ENCODE results near the gene ATF4.

Gene ATF4, protein sequence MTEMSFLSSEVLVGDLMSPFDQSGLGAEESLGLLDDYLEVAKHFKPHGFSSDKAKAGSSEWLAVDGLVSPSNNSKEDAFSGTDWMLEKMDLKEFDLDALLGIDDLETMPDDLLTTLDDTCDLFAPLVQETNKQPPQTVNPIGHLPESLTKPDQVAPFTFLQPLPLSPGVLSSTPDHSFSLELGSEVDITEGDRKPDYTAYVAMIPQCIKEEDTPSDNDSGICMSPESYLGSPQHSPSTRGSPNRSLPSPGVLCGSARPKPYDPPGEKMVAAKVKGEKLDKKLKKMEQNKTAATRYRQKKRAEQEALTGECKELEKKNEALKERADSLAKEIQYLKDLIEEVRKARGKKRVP

DNA sequence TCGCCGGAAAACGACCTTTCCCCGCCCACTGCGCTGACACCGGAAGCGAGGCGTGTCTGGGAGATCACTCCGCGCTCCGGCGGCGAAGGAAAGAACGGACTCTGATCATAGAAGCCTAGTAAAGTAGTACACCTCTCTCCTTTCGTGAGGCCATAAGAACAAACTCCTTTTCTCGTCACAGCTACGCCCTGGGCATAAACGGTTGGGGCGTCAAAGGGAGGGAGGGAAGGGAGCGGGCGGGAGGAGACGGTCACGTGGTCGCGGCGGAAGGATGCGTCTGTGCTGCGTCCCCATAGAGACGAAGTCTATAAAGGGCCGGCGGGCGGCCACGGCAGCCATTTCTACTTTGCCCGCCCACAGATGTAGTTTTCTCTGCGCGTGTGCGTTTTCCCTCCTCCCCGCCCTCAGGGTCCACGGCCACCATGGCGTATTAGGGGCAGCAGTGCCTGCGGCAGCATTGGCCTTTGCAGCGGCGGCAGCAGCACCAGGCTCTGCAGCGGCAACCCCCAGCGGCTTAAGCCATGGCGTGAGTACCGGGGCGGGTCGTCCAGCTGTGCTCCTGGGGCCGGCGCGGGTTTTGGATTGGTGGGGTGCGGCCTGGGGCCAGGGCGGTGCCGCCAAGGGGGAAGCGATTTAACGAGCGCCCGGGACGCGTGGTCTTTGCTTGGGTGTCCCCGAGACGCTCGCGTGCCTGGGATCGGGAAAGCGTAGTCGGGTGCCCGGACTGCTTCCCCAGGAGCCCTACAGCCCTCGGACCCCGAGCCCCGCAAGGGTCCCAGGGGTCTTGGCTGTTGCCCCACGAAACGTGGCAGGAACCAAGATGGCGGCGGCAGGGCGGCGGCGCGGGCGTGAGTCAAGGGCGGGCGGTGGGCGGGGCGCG is at the start of gene ATF4:
ATF4 (plus strand) TSS at position 337 of the 880 bp plus-strand sequence. CDS start 884 bp downstream, outside the sequence.
- no peak for FAIRE-seq
- peak; percentile 85 for TF ChIP-seq POLR2A (IDR thresholded peaks at IDR 0.05; ENCODE audit: low read depth, low read length)
- DNase-seq (ENCODE audit: insufficient read length, low spot score): no peak

DNA sequence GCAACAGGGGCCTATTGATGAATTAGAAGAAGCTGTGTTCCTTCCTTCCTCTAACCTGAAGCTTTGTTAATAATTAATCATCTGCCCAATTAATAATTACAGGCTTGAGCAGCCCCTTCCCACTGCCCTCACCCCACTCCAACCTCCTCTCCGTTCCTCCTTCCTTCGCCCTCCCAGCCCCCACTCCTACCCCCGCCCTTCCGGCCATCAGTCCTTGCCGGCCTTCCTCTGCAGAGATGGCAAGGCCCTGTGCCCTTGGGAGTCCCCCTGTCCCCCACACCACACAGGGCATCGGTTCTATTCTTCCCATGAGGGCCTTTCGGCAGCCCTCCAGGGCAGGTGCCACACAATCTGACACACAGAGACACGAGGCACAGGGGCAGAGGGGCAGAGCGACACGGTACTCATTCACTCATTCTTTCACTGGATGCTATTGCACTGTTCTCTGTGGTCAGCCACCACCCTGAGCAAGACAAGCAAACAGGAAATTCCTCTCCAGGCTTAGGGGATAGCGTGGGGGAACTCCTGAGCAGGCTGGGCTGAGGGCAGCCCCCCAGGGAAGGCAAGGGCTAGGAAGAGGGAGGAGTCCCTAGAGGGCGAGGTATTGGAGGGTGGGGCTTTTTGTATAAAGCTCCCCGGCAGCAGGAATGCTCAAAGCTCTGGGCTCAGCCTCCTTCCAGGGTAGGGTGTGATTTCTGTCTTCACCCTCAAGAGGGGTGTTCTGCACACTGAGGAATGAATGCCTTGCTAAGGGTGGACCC is 48.8 kb upstream of the ATF4 start:
- FAIRE-seq (no peak), DNase-seq (ENCODE audit: insufficient read length, low spot score) (no peak)
- no peak for TF ChIP-seq POLR2A (IDR thresholded peaks at IDR 0.05; ENCODE audit: low read depth, low read length)

DNA sequence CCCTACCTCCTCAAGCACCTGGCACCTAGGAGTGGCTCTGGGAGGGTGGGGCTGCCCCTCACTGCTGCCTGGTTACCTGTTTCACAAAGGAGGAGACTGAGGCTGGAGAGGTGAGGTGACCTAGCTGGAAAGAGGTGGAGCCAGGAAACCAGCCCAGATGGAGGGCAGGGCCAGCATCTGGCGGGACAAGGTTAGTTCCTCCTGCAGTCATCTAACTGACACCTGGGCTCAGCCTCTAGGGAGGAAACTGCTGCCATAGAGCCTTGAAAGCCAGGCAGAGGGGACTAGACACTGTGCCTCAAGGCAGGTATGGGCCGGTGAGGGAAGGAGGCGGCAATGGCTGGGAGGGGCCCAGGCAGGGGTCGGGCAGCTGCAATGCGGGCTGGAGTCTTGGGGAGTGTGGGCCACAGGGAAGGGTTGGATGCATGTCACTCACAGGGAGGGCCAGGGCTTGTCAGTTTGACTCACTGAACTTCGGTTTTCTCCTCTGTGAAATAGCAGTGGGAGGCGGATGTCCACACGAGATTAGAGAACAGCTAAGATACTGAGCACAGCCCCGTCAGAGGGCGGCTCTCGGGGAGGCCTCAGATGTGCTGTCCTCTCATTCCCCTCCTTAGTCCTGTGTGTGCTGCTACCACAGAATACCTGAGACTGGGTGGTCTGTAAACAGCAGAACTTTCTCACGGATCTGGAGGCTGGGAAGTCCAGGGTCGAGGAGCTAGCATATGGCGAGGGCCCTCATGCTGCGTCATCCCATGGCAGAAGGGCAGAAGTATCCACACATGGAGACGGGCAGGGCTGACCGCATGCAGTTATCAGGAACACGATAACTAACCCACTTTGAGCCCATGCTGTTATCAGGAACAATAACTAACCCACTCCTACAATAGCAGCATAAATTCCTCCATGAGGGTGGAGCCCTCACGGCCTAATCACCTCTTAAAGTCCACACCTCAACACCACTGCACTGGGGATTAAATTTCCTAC is 47.5 kb upstream of the ATF4 start:
- no peak for TF ChIP-seq POLR2A (IDR thresholded peaks at IDR 0.05; ENCODE audit: low read depth, low read length)
- FAIRE-seq (no peak), DNase-seq (ENCODE audit: insufficient read length, low spot score) (no peak)

DNA sequence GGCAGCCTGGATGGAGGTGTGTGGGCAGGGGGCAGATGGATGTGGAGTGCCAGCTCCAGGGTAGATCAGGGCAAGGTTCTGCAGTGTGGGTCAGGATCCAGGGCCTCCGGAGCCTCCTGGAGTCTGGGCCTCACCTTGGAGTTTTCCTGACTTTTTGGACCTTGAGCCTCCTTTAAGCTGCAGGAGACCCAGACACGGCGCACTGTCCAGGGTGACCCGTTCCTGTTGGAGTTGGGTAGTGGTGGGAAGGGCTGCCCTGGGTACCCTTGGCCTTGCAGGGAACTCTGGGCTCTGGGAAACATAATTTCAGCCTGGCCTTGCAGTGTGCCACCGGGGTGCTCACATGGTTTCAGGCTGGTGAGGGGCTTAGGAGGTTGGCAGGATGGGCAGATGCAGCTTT is 46.5 kb upstream of the ATF4 start:
- FAIRE-seq (no peak), DNase-seq (ENCODE audit: insufficient read length, low spot score) (no peak)
- no peak for TF ChIP-seq POLR2A (IDR thresholded peaks at IDR 0.05; ENCODE audit: low read depth, low read length)

DNA sequence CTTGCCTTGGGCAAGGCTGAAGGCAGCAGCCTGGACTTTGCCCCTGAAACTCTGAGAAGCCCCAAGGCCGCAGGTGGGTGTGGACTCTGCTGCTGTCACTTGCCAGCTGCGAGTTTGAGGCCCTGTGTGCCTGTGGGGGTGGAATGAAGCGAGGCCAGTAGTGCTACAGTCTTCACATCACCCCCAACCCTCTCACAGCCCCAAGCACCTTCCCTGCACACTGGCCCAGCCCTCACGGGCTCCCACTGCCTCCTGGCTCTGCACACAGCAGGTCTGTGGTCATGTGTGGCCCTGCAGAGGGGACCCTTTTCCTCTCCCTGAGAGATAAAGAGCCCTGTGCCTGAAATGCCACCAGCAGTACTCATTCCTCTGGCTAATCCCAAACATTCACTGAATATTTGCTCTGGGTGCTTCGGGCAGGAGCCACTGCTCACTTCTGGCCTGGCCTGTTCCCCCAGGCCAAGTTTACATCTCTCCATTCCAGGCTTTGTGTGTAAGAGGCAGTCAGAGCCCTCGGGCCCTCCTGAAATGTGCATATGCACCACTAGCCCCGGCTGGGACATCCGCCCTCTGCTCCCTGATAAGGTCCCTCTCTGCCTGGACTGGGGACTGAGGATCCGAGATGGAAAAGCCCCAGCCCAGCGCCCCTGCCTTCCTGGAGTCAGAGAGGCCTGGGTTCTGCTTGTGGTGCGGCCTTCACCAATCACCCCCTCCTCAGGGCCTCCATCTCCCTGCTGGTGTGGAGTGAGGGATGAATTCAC is 45.8 kb upstream of the ATF4 start:
- no peak for FAIRE-seq

DNA sequence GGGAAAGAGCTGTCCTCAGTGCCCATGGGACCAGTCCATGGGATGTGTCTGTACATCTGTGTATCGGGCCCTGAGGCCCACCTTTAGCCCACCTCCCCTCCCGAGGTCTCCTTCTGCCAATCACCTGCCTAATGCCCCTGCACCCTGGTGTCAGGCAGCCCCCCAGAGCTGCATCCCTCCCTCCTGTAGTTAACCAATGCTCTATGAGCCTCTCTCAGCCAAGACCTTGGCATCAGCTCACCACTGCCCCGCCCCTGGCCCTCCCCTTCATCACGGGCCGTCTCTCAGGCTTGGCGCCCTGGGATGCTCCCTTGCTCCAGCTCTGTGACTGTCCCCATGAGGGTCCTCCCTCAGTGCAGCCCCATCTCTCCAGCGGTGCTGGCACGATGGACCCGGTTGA is 45.0 kb upstream of the ATF4 start:
- no peak for FAIRE-seq
- no peak for DNase-seq (ENCODE audit: insufficient read length, low spot score)
- no peak for TF ChIP-seq POLR2A (IDR thresholded peaks at IDR 0.05; ENCODE audit: low read depth, low read length)

More for the DNA sequence above, 45.8 kb upstream of the ATF4 start:
- no peak for TF ChIP-seq POLR2A (IDR thresholded peaks at IDR 0.05; ENCODE audit: low read depth, low read length)
- DNase-seq (ENCODE audit: insufficient read length, low spot score): no peak

DNA sequence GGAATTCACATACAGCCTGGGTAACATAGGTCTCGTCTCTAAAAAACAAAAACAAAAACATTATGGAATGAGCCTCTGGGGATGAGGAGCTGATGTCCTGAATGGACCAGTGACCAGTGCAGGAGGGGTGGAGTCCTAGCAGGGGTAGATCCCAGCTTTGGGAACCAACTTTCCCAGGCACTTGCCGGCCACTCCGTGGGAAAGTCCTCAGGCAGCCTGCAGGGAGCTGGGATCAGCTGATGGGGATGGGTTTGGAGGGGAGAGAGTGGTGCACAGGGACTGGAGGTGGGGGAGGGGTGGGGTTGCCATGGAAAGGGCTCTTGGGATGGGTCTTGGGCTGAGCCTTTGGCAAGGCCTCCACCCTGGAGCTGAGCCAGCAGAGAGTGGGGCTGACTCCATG is 44.5 kb upstream of the ATF4 start:
- no peak for TF ChIP-seq POLR2A (IDR thresholded peaks at IDR 0.05; ENCODE audit: low read depth, low read length)
- DNase-seq (ENCODE audit: insufficient read length, low spot score) (no peak), FAIRE-seq (no peak)

DNA sequence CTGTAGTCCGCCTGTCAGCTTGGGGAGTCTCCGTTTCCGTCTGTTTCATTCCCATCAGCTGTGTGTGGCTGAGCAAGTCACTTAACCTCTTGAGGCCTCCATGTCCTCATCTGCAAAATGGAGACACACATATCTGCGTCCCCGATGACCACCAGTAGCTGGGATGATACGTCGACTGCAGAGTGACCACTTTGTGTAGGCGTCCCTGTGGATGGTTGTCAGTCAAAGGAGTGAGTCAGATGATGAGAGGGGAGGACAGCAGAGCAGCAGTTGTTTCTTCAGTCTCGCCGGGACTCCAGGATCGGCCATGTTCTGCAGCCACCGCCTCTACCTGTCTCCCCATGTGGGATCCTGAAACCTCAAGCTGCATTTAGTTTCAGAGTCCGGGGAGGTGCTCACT is 43.7 kb upstream of the ATF4 start:
- TF ChIP-seq POLR2A (IDR thresholded peaks at IDR 0.05; ENCODE audit: low read depth, low read length): no peak
- DNase-seq (ENCODE audit: insufficient read length, low spot score): no peak
- FAIRE-seq: no peak

DNA sequence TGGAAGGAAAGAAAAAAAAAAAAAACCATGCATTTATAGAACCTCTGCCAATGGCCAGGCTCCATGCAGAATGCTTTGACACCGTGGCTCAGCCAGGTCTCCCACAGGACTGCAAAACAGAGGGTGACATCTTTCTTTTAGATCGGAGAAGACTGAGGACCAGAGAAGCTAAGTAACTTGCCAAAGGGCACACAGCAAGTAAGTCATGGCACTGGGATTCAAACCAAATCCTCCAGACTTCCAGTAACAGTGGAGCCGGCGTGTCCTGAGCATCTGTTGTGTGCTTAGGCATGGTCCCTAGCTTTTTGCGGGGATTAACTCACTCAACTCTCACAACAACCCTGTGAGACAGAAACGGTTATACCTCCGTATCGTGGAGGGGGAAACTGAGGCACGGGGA is 42.8 kb upstream of the ATF4 start:
- DNase-seq (ENCODE audit: insufficient read length, low spot score): no peak
- TF ChIP-seq POLR2A (IDR thresholded peaks at IDR 0.05; ENCODE audit: low read depth, low read length): no peak
- no peak for FAIRE-seq

DNA sequence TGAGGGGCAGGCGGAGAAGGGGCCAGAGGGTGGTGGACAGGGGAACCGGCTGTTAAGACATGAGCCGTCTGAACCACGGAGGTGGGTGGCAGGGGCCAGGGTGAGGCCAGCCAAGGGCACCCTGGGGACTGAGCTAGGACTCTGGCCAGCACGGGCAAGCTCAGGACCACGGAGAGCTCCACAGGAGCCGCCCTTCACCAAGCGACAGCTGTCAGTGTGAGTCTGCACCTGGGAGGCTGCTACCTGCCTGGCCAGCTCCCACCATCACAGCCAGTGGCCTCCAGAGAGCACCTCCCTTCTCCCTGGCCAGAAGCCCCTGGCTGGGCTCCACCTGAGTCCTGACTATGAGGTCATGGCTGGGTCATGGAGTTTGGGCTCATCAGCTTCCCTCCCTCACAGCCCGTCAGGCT is 41.9 kb upstream of the ATF4 start:
- FAIRE-seq (no peak), DNase-seq (ENCODE audit: insufficient read length, low spot score) (no peak)
- no peak for TF ChIP-seq POLR2A (IDR thresholded peaks at IDR 0.05; ENCODE audit: low read depth, low read length)

DNA sequence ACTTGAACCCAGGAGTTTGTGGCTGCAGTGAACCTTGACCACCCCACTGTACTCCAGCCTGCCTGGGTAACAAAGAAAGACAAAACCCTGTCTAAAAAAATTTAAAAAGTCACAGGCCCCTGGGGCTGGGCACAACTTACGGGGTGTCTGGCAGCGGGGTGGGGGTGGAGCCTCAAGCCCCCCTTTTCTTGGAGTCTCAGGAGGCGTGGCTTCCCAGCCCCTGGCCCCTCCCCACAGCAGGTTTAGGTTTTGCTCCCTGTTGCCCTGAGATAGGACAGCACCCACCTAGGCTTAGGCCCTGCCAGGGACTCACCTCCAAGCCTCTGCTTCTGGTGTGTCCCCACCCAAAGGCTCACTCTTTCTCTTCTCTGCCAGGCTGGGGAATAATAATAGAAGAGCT is 41.1 kb upstream of the ATF4 start:
- no peak for TF ChIP-seq POLR2A (IDR thresholded peaks at IDR 0.05; ENCODE audit: low read depth, low read length)
- no peak for DNase-seq (ENCODE audit: insufficient read length, low spot score)
- no peak for FAIRE-seq

DNA sequence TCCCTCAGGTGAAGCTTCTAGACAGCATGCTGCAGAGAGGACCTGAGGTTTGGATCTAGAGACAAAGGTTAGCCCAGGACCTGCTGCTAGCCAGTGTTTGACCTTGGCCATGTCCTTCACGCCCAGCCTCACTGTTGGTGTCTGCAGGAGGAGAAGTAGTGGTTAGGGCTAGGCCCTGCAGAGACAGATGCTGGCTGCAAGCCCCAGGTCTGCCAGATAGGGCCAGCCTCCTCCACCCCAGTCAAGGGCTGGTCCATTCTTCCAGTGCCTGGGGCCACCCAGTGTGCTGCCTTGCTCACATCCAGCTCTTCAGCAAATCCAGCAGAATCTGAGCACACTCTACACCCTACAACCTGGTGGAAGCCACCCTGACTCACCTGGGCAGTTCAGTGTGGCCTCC is 39.8 kb upstream of the ATF4 start:
- FAIRE-seq (no peak), DNase-seq (ENCODE audit: insufficient read length, low spot score) (no peak)
- TF ChIP-seq POLR2A (IDR thresholded peaks at IDR 0.05; ENCODE audit: low read depth, low read length): no peak

Measured in H54 (cell line).